ENCODE data around the gene YY1.

Gene YY1

GRCh38 chr14:100221533-100222223, 17.3 kb upstream of the YY1 start (continued):
- TF ChIP-seq ZNF580 (tag by site-specific recombination; IDR thresholded peaks at IDR 0.05) = 0 out of 2 replicates have a peak, but pooled peaks have one; percentile 16

- CTCF ChIA-PET = interaction anchor here (0.7 to 2.7 kb wide), 4 partner anchors 19 to 1218 kb away, joined by 3 to 13 read pairs (median 7); no protein-coding TSS in a partner anchor
- Histone ChIP-seq H3K27ac (ENCODE audit: extremely low read depth, low read depth, low read length) (no peak overlapping the region), H3K36me3 (ENCODE audit: control insufficient read depth in 2 of 2, insufficient read depth in 1 of 2, low read length in 2 of 2) (no peaks in the 10 kb centered on the region), H3K4me3 (ENCODE audit: low read depth, low read length) (no peak overlapping the region), H3K4me1 (ENCODE audit: control insufficient read depth, insufficient read depth, low read length) (peaks cover 8% of the 10 kb centered on the region), H3K9me3 (ENCODE audit: control insufficient read depth, insufficient read depth, low read depth, low read length) (no peaks in the 10 kb centered on the region)
- TF ChIP-seq EGR2 (tag by site-specific recombination; IDR thresholded peaks at IDR 0.05; ENCODE audit: low read depth) = peak; percentile 57
- TF ChIP-seq ZNF121 (tag by site-specific recombination; IDR thresholded peaks at IDR 0.05) = 0 out of 2 replicates have a peak, but pooled peaks have one; percentile 42
- TF ChIP-seq ZBTB26 (tag by site-specific recombination; optimal IDR thresholded peaks at IDR 0.05) = no peak
- TF ChIP-seq ZNF670 (tag by site-specific recombination; IDR thresholded peaks at IDR 0.05; ENCODE audit: low read depth) = no peak
- TF ChIP-seq ZFHX2 (tag by site-specific recombination; conservative IDR thresholded peaks at IDR 0.05) = peak; percentile 65
- no peak for TF ChIP-seq BCL11B (tag by site-specific recombination; IDR thresholded peaks at IDR 0.05; ENCODE audit: low read depth)
- POLR2A ChIA-PET = interaction anchor here (1.5 kb wide), 1 partner anchor 15 kb away, joined by 5 read pairs; no protein-coding TSS in a partner anchor
Observed at GRCh38 chr14:100222224-100223093, 16.5 kb upstream of the YY1 start.

GRCh38 chr14:100223332-100224201, 15.4 kb upstream of the YY1 start:
- Histone ChIP-seq H3K36me3 (ENCODE audit: control insufficient read depth in 2 of 2, insufficient read depth in 1 of 2, low read length in 2 of 2) (no peaks in the 10 kb centered on the region), H3K9me3 (ENCODE audit: control insufficient read depth, insufficient read depth, low read depth, low read length) (no peaks in the 10 kb centered on the region), H3K27ac (ENCODE audit: extremely low read depth, low read depth, low read length) (no peak overlapping the region), H3K4me3 (ENCODE audit: low read depth, low read length) (no peak overlapping the region), H3K4me1 (ENCODE audit: control insufficient read depth, insufficient read depth, low read length) (peaks cover 8% of the 10 kb centered on the region)
- CTCF ChIA-PET = interaction anchor here (1.1 to 2.7 kb wide), 4 partner anchors 18 to 62 kb away, joined by 3 to 13 read pairs (median 5); no protein-coding TSS in a partner anchor
- POLR2A ChIA-PET = interaction anchor here (0.5 to 1.8 kb wide), 3 partner anchors 9 to 267 kb away, joined by 3 to 9 read pairs (median 8); no protein-coding TSS in a partner anchor
- TF ChIP-seq ZBTB17 (tag by site-specific recombination; IDR thresholded peaks at IDR 0.05) (peak; percentile 87), ZBTB48 (tag by site-specific recombination; IDR thresholded peaks at IDR 0.05) (no peak)

GRCh38 chr14:100224229-100224866, 14.6 kb upstream of the YY1 start:
- POLR2A ChIA-PET = interaction anchor here (0.7 to 1.8 kb wide), 2 partner anchors 10 to 12 kb away, joined by 3 to 8 read pairs; no protein-coding TSS in a partner anchor
- Histone ChIP-seq H3K27ac (ENCODE audit: extremely low read depth, low read depth, low read length) (no peak overlapping the region), H3K4me1 (ENCODE audit: control insufficient read depth, insufficient read depth, low read length) (peaks cover 8% of the 10 kb centered on the region), H3K9me3 (ENCODE audit: control insufficient read depth, insufficient read depth, low read depth, low read length) (no peaks in the 10 kb centered on the region), H3K36me3 (ENCODE audit: control insufficient read depth in 2 of 2, insufficient read depth in 1 of 2, low read length in 2 of 2) (no peaks in the 10 kb centered on the region), H3K4me3 (ENCODE audit: low read depth, low read length) (no peak overlapping the region)
- no peak for TF ChIP-seq ZNF248 (tag by site-specific recombination; IDR thresholded peaks at IDR 0.05)
- 0 out of 2 replicates have a peak, but pooled peaks have one; percentile 18 for TF ChIP-seq ZBTB17 (tag by site-specific recombination; IDR thresholded peaks at IDR 0.05)
- CTCF ChIA-PET = interaction anchor here (0.7 to 2.7 kb wide), 5 partner anchors 12 to 62 kb away, joined by 3 to 13 read pairs (median 5); no protein-coding TSS in a partner anchor

Data from HEK293 (cell line).